ENCODE results near the gene ZNF581. TPM values are rescaled to one million over a fixed set of nuclear protein-coding genes. Genes with fewer than 3 reads are reported as not detected.

ZNF581 gene
- total RNA-seq, 1 donor from 2014 or later: 24.7 TPM

GRCh38 chr19:55598719-55599467 is 44.6 kb upstream of the ZNF581 start:
- peak overlapping the region; percentile 88 for H3K4me3 Mint-ChIP-seq (ENCODE audit: unreplicated experiment)
- peak; percentile 98 for DNase-seq (ENCODE audit: low spot score)

GRCh38 chr19:55599468-55599841 is 44.0 kb upstream of the ZNF581 start, which contains the start of gene FIZ1:
Gene FIZ1, minus strand, starts transcription at chr19:55599517. Its CDS starts 1,652 bp downstream, at chr19:55597865.
- H3K4me1 Mint-ChIP-seq (ENCODE audit: low read depth): peaks cover 26% of the 10 kb centered on the region
- no peak for TF ChIP-seq CTCF (IDR thresholded peaks at IDR 0.05)
- DNase-seq (ENCODE audit: low spot score): peak; percentile 98
- H3K36me3 Mint-ChIP-seq (ENCODE audit: low read depth): peaks cover 22% of the 10 kb centered on the region
- no peaks in the 10 kb centered on the region for H3K9me3 Mint-ChIP-seq (ENCODE audit: low read depth)
- H3K27me3 Mint-ChIP-seq (ENCODE audit: low read depth): no peaks in the 10 kb centered on the region
- peak within 1 kb of the TSS; percentile 99 for H3K27ac Mint-ChIP-seq (ENCODE audit: unreplicated experiment)
- peak within 1 kb of the TSS; percentile 88 for H3K4me3 Mint-ChIP-seq (ENCODE audit: unreplicated experiment)

More at GRCh38 chr19:55598719-55599467, 44.6 kb upstream of the ZNF581 start:
- Mint-ChIP-seq H3K36me3 (ENCODE audit: low read depth) (peaks cover 22% of the 10 kb centered on the region), H3K27ac (ENCODE audit: unreplicated experiment) (peak overlapping the region; percentile 99), H3K27me3 (ENCODE audit: low read depth) (no peaks in the 10 kb centered on the region), H3K9me3 (ENCODE audit: low read depth) (no peaks in the 10 kb centered on the region), H3K4me1 (ENCODE audit: low read depth) (peaks cover 25% of the 10 kb centered on the region)
- no peak for TF ChIP-seq CTCF (IDR thresholded peaks at IDR 0.05)

- H3K9me3 Mint-ChIP-seq (ENCODE audit: low read depth): no peaks in the 10 kb centered on the region
- peaks cover 17% of the 10 kb centered on the region for H3K36me3 Mint-ChIP-seq (ENCODE audit: low read depth)
- TF ChIP-seq CTCF (IDR thresholded peaks at IDR 0.05): no peak
- H3K27me3 Mint-ChIP-seq (ENCODE audit: low read depth): no peaks in the 10 kb centered on the region
- no peak for DNase-seq (ENCODE audit: low spot score)
- H3K4me3 Mint-ChIP-seq (ENCODE audit: unreplicated experiment): peak within 1 kb of the TSS; percentile 88
- peaks cover 31% of the 10 kb centered on the region for H3K4me1 Mint-ChIP-seq (ENCODE audit: low read depth)
- peak within 1 kb of the TSS; percentile 99 for H3K27ac Mint-ChIP-seq (ENCODE audit: unreplicated experiment)
These were observed 43.4 kb upstream of the ZNF581 start, which contains the start of gene ZNF524 for GRCh38 chr19:55599842-55600661. Gene ZNF524, plus strand, starts transcription at chr19:55600288. Its CDS starts 1,825 bp downstream, at chr19:55602113.

- Mint-ChIP-seq H3K27me3 (ENCODE audit: low read depth) (no peaks in the 10 kb centered on the region), H3K27ac (ENCODE audit: unreplicated experiment) (peak overlapping the region; percentile 41), H3K9me3 (ENCODE audit: low read depth) (no peaks in the 10 kb centered on the region), H3K36me3 (ENCODE audit: low read depth) (peaks cover 12% of the 10 kb centered on the region), H3K4me3 (ENCODE audit: unreplicated experiment) (peak overlapping the region; percentile 66), H3K4me1 (ENCODE audit: low read depth) (peaks cover 31% of the 10 kb centered on the region)
- DNase-seq (ENCODE audit: low spot score): no peak
- TF ChIP-seq CTCF (IDR thresholded peaks at IDR 0.05): no peak
These were observed 42.8 kb upstream of the ZNF581 start for GRCh38 chr19:55600662-55601028.

- H3K4me1 Mint-ChIP-seq (ENCODE audit: low read depth): peaks cover 31% of the 10 kb centered on the region
- H3K36me3 Mint-ChIP-seq (ENCODE audit: low read depth): peaks cover 9% of the 10 kb centered on the region
- TF ChIP-seq CTCF (IDR thresholded peaks at IDR 0.05): no peak
- peak overlapping the region; percentile 41 for H3K27ac Mint-ChIP-seq (ENCODE audit: unreplicated experiment)
- H3K27me3 Mint-ChIP-seq (ENCODE audit: low read depth): no peaks in the 10 kb centered on the region
- no peaks in the 10 kb centered on the region for H3K9me3 Mint-ChIP-seq (ENCODE audit: low read depth)
- no peak for DNase-seq (ENCODE audit: low spot score)
- peak overlapping the region; percentile 66 for H3K4me3 Mint-ChIP-seq (ENCODE audit: unreplicated experiment)
These were observed 42.4 kb upstream of the ZNF581 start for GRCh38 chr19:55601084-55601483.
